SK-N-MC (cell line): ENCODE results near the gene CRELD1.

Experiments used
- EZH2 ChIP-seq: fragments of 200-600 bp; sonication (generic); IDR thresholded peaks from one replicate; pipeline ENCODE4 v1.6.1; 2017; ENCODE audit warnings: antibody characterized with exemption
- FOXP2 ChIP-seq: optimal IDR thresholded peaks from 2 replicates; pipeline ENCODE3; 2011; ENCODE audit warnings: mild to moderate bottlenecking, moderate library complexity; ENCODE audit not compliant: insufficient read depth; ENCODE audit errors: extremely low read length, control extremely low read depth
- POLR2AphosphoS5 ChIP-seq: IDR thresholded peaks from 2 replicates; pipeline ENCODE4 v1.6.1; 2012; ENCODE audit warnings: mild to moderate bottlenecking, low read depth, low read length, borderline replicate concordance

- no peak for TF ChIP-seq POLR2AphosphoS5
- no peak for TF ChIP-seq EZH2
- TF ChIP-seq FOXP2 = no peak
Observed at GRCh38 chr3:9951126-9951525, 17.5 kb downstream of the CRELD1 start.
